Erythroblast (primary cell): ENCODE results near the gene ATP5MG.
A peak's percentile ranks its signal among the peaks of the same experiment; 100 is the strongest.

Source experiments
- DNase-seq, 2 experiments: peaks; one replicate each; lab custom pipeline; 2025; lab: John Stamatoyannopoulos, UW
- GATA1 ChIP-seq: IDR thresholded peaks from 2 replicates; pipeline ENCODE4 v1.6.1; 2011; ENCODE audit warnings: low read depth, mild to moderate bottlenecking, control low read depth, low read length, moderate library complexity
- POLR2A ChIP-seq: IDR thresholded peaks from 2 replicates; pipeline ENCODE4 v1.6.1; 2011; ENCODE audit warnings: mild to moderate bottlenecking, low read length

ATP5MG gene

GRCh38 chr11:118401151-118401879 lies at the start of gene ATP5MG:
Gene ATP5MG, plus strand, starts transcription at chr11:118401606. Its CDS starts 60 bp downstream, at chr11:118401666.
- TF ChIP-seq GATA1 (no peak), POLR2A (peak; percentile 71)
- peak; percentile 93 to 96 for DNase-seq

- DNase-seq, result peak; percentile 8 to 35
- TF ChIP-seq POLR2A (no peak), GATA1 (no peak)
Measured at GRCh38 chr11:118353084-118353710, 48.2 kb upstream of the ATP5MG start.

DNA sequence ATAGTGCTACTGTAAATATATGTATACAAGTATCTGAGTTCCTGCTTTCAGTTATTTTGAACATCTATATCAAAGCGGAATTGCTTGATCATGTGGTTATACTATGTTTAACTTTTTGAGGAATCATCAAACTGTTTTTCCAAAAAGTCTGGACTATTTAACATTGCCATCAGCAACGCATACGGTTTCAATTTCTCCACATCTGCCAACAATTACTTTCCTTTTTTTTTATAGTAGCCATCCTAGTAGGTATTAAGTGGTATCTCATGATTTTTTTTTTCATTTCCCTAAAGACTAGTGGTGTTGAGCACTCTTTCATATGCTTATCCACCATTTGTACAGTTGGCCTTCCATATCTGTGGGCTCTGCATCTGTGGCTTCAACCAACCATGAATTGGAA lies 43.3 kb upstream of the ATP5MG start:
- no peak for DNase-seq
- TF ChIP-seq GATA1 (no peak), POLR2A (no peak)

- DNase-seq, result peak; percentile 98 to 99
- TF ChIP-seq GATA1 (no peak), POLR2A (peak; percentile 86)
Measured at GRCh38 chr11:118359295-118359958, 42.0 kb upstream of the ATP5MG start, which contains the start of gene UBE4A. Gene UBE4A, plus strand, starts transcription at chr11:118359600. Its CDS starts 5,481 bp downstream, at chr11:118365081.

- no peak for TF ChIP-seq POLR2A
- TF ChIP-seq GATA1, result no peak
- DNase-seq, result no peak
Measured at GRCh38 chr11:118364956-118365615, 36.3 kb upstream of the ATP5MG start.

DNA sequence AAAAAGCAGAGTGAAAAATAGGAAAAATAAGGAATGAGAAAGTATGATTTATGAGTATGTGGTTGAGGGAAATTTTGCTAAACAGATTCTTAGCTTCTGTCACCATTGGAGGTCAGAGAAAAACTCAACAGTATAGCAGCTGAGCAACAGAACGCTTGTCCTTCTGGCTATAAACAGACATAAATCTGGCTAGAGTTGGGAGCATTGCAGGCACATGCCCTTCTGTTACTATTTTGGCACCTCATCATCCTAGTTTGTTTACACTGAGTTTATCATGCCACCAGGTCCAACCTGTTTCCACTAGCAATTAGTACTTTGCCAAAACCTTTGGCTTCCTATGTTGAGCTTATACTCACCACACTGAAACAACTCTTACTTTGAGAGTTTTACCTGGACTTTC lies 35.1 kb upstream of the ATP5MG start:
- TF ChIP-seq POLR2A (no peak), GATA1 (no peak)
- no peak for DNase-seq

DNA sequence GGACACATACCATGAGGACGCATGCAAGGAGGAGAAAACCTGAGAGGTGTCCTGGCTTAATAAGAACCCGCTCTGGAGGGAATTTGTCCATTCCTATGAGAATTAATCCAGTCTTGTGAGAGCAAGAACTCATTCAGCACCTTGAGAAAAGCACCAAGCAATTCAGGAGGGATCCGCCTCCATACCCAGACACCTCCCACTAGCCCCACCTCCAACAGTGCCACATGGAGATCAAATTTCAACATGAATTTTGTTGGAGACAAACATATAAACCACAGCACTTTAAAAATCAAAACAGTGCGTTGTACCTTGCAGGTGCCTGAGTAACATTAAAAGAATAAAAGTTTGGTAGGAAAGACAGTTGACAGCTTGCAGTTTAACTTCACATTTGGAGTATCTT lies 30.6 kb upstream of the ATP5MG start:
- DNase-seq, result no peak
- TF ChIP-seq GATA1 (no peak), POLR2A (no peak)

DNA sequence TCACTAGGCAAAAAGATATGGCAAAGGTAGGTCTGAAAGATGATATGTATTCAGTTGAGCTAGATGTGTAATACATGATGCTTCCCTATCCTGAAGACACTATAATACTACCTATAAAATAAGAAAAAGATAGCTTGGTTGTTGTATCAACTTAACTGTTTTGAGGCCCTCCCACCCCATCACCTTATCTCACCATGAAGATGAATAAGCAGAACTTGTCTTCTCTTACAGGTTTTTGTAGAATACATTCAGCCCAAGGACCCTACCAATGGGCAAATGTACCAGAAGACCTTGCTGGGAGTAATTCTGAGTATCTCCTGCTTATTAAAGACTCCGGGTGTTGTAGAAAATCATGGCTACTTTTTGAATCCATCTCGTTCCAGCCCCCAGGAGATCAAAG lies 28.1 kb upstream of the ATP5MG start:
- TF ChIP-seq POLR2A (no peak), GATA1 (no peak)
- DNase-seq, result peak; percentile 49 to 56

GRCh38 chr11:118373871-118374270 lies 27.5 kb upstream of the ATP5MG start:
- TF ChIP-seq POLR2A (no peak), GATA1 (no peak)
- no peak for DNase-seq

DNA sequence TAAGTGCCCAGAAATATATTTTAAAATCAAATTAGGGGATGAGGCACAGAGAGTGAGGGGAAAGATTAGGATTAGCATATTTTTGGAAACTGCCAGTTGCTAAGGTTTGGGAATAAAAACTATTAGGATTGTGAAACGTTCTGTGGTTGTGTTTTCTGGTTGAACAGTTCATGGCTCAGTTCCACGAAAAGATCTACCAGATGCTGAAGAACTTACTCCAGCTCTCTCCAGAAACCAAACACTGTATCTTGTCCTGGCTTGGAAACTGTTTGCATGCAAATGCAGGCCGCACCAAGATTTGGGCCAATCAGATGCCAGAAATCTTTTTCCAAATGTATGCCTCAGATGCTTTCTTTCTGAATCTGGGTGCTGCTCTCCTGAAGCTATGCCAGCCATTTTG lies 26.7 kb upstream of the ATP5MG start:
- no peak for DNase-seq
- TF ChIP-seq GATA1, result no peak
- no peak for TF ChIP-seq POLR2A

- TF ChIP-seq POLR2A, result no peak
- TF ChIP-seq GATA1, result no peak
- DNase-seq, result no peak
Measured at GRCh38 chr11:118375978-118376377, 25.4 kb upstream of the ATP5MG start.

DNA sequence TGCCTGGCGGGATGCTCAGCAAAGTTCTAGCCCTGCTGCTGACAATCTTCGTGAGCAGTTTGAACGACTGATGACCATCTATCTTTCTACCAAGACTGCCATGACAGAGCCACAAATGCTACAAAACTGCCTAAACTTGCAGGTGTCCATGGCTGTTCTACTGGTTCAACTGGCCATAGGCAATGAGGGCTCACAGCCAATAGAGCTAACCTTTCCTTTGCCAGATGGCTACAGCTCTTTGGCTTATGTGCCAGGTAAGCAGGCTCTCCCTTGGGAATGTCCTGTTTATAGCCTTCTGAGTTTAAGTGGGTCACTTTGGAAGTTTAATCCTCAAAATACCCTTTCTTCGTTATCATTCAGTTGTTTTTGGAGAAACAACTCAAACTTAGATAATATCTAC lies 21.9 kb upstream of the ATP5MG start:
- TF ChIP-seq GATA1, result no peak
- no peak for TF ChIP-seq POLR2A
- no peak for DNase-seq

DNA sequence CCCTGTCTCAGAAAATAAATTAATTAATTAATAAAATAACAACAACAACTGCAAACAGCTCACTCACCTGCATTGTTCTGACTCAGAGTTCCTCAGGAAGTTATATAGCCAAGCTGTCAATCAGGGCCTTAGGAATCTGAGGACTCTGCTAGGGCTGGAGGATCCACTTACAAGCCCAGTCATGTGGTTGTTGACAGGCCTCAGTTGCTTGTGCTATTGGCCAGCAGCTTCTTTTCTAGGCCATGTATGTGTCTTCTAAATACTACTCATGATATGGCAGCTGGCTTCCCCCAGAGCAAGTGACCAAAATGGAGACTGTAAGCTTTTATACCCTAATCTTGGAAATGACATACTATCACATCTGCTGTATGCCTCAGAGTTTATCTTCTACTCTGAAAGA lies 20.8 kb upstream of the ATP5MG start:
- TF ChIP-seq POLR2A, result no peak
- TF ChIP-seq GATA1, result no peak
- DNase-seq, result no peak

GRCh38 chr11:118382954-118383353 lies 18.5 kb upstream of the ATP5MG start:
- DNase-seq, result no peak
- TF ChIP-seq POLR2A (no peak), GATA1 (no peak)
